GM12864 (cell line): ENCODE data around the gene MBNL2.
A peak's percentile ranks its signal among the peaks of the same experiment; 100 is the strongest.

Source experiments
- DNase-seq: peaks from one replicate; pipeline ENCODE4 v3.0.0-alpha.2; 2011; ENCODE audit warnings: low read depth
- H3K4me3 ChIP-seq: 2 replicates; pipeline ENCODE4 v1.5.1; 2011; ENCODE audit warnings: mild to moderate bottlenecking, low read depth, low read length, control low read depth
- CTCF ChIP-seq: IDR thresholded peaks from 2 replicates; pipeline ENCODE4 v1.5.1; 2011; ENCODE audit warnings: low read depth, mild to moderate bottlenecking, moderate library complexity, low read length, control low read depth, inconsistent platforms; ENCODE audit errors: missing control alignments

Gene MBNL2

GRCh38 chr13:97339019-97339987 lies 117.2 kb downstream of the MBNL2 start:
- no peak for DNase-seq
- TF ChIP-seq CTCF, result no peak

GRCh38 chr13:97339988-97340749 lies 118.0 kb downstream of the MBNL2 start:
- TF ChIP-seq CTCF, result no peak
- H3K4me3 ChIP-seq, result no peak overlapping the region
- no peak for DNase-seq

More at GRCh38 chr13:97339019-97339987, 117.2 kb downstream of the MBNL2 start:
- H3K4me3 ChIP-seq, result no peak overlapping the region

GRCh38 chr13:97341135-97341534 lies 119.0 kb downstream of the MBNL2 start:
- no peak for TF ChIP-seq CTCF
- no peak for DNase-seq
- H3K4me3 ChIP-seq, result no peak overlapping the region

- H3K4me3 ChIP-seq, result no peak overlapping the region
- no peak for TF ChIP-seq CTCF
- no peak for DNase-seq
These were observed 120.0 kb downstream of the MBNL2 start for GRCh38 chr13:97342136-97342535.

- no peak for TF ChIP-seq CTCF
- no peak for DNase-seq
- no peak overlapping the region for H3K4me3 ChIP-seq
These were observed 120.8 kb downstream of the MBNL2 start for GRCh38 chr13:97342936-97343335.

- TF ChIP-seq CTCF, result peak; percentile 56
- no peak overlapping the region for H3K4me3 ChIP-seq
- DNase-seq, result no peak
These were observed 122.4 kb downstream of the MBNL2 start for GRCh38 chr13:97344265-97345175.
